Activated B cell treated with CpG ODN at 0.5 μM for 24 hours (primary cell): ENCODE measurements around the gene IGF1R. TPM values are rescaled to one million over a fixed set of nuclear protein-coding genes. Genes with fewer than 3 reads are reported as not detected.

Experiments used
- ATAC-seq: fragments of 200-7000 bp; cut with Tn5 transposase; one replicate; pipeline ENCODE4 v1.10.0; 2021; ENCODE audit warnings: low read depth, mild to moderate bottlenecking, moderate library complexity
- CTCF ChIA-PET: fragments of 350-600 bp; sonication (Branson Sonifier 250); formaldehyde crosslinking; loops from one replicate; lab custom pipeline; 2021; ENCODE audit warnings: antibody characterized with exemption; lab: Charles Lee
- POLR2A ChIA-PET: fragments of 350-600 bp; sonication (Branson Sonifier 250); formaldehyde crosslinking; loops from one replicate; lab custom pipeline; 2021; ENCODE audit warnings: antibody characterized with exemption; lab: Charles Lee
- DNase-seq: peaks from one replicate; pipeline ENCODE4 v3.0.0; 2022
- H3K27ac Mint-ChIP-seq: one replicate; pipeline ENCODE4 v1.8.0; 2020; ENCODE audit warnings: mixed read lengths
- H3K27me3 Mint-ChIP-seq: one replicate; pipeline ENCODE4 v1.8.0; 2021; ENCODE audit warnings: mixed read lengths
- H3K36me3 Mint-ChIP-seq: one replicate; pipeline ENCODE4 v1.8.0; 2021; ENCODE audit warnings: low read depth, mixed read lengths
- H3K4me1 Mint-ChIP-seq: one replicate; pipeline ENCODE4 v1.8.0; 2021; ENCODE audit warnings: mixed read lengths
- H3K4me3 Mint-ChIP-seq: one replicate; pipeline ENCODE4 v1.8.0; 2020; ENCODE audit warnings: mild to moderate bottlenecking, mixed read lengths
- H3K9me3 Mint-ChIP-seq: one replicate; pipeline ENCODE4 v1.8.0; 2020; ENCODE audit warnings: mixed read lengths
- intact Hi-C: fragments of 100-400 bp; cut with micrococcal nuclease; formaldehyde crosslinking; loops from one replicate; pipeline ENCODE4 v1.15.1; 2024
- total RNA-seq: library from RNA; stranded (reverse); gene quantifications from 2 replicates; pipeline ENCODE4 v1.2.3, GENCODE V29; 2022
- TF ChIP-seq, protein P1 (sequence below): fragments of 200-600 bp; IDR thresholded peaks from one replicate; pipeline ENCODE4 v1.8.0; 2022; ENCODE audit warnings: antibody characterized with exemption, mild to moderate bottlenecking

IGF1R gene
- total RNA-seq, 1 donor from 2014 or later: 6.7 TPM

DNA sequence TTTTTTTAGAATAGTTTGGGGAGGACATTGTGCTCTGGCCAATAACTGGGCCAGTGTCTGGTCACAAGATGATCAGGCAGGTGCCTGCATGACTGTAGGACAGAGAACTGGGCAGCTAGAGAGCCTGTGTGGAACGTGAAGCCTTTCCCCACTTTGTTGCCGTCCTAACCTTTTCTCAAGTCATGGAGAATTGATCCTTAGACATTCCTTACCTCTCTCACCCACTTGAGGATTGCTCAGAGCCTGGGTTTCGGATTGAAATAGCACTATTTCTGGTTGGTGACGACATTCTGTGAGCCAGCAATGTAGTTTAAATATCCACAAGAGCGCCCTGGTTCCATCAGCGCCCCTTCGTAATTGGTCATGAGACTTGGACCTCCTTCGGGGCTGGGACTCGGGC is 138.4 kb downstream of the IGF1R start:
- H3K4me3 Mint-ChIP-seq: no peak overlapping the region
- intact Hi-C loops: no loop called here
- DNase-seq (no peak), ATAC-seq (no peak)
- no peaks in the 10 kb centered on the region for H3K4me1 Mint-ChIP-seq
- H3K9me3 Mint-ChIP-seq: no peaks in the 10 kb centered on the region
- peaks cover 2% of the 10 kb centered on the region for H3K27me3 Mint-ChIP-seq
- CTCF ChIA-PET: no interaction called here
- H3K36me3 Mint-ChIP-seq: no peaks in the 10 kb centered on the region
- no peak overlapping the region for H3K27ac Mint-ChIP-seq
- TF ChIP-seq, protein P1, sequence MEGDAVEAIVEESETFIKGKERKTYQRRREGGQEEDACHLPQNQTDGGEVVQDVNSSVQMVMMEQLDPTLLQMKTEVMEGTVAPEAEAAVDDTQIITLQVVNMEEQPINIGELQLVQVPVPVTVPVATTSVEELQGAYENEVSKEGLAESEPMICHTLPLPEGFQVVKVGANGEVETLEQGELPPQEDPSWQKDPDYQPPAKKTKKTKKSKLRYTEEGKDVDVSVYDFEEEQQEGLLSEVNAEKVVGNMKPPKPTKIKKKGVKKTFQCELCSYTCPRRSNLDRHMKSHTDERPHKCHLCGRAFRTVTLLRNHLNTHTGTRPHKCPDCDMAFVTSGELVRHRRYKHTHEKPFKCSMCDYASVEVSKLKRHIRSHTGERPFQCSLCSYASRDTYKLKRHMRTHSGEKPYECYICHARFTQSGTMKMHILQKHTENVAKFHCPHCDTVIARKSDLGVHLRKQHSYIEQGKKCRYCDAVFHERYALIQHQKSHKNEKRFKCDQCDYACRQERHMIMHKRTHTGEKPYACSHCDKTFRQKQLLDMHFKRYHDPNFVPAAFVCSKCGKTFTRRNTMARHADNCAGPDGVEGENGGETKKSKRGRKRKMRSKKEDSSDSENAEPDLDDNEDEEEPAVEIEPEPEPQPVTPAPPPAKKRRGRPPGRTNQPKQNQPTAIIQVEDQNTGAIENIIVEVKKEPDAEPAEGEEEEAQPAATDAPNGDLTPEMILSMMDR: no peak
- POLR2A ChIA-PET: no interaction called here

DNA sequence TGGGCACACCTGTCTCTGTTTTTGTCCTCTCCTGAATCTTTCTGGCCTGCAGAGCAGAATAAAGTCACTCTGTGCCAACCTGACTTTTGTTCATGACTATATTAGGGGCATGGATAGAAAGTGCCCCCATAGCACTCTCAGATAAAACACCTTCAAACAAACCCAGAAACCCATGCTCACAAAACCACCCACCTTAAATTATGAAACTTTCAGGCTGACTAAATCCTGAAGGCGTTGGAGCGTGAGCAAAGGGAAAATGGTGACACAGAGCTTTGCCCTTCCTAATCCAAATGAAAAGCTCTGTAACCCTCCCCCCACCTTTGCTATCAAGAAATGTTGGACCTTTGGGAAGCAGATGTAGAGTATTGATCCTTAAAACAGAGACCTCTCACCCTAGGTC is 138.9 kb downstream of the IGF1R start:
- DNase-seq (no peak), ATAC-seq (no peak)
- POLR2A ChIA-PET: no interaction called here
- no peaks in the 10 kb centered on the region for H3K36me3 Mint-ChIP-seq
- no peak overlapping the region for H3K4me3 Mint-ChIP-seq
- H3K27ac Mint-ChIP-seq: no peak overlapping the region
- peaks cover 2% of the 10 kb centered on the region for H3K27me3 Mint-ChIP-seq
- intact Hi-C loops: no loop called here
- H3K4me1 Mint-ChIP-seq: no peaks in the 10 kb centered on the region
- TF ChIP-seq, protein P1: no peak
- CTCF ChIA-PET: no interaction called here
- H3K9me3 Mint-ChIP-seq: no peaks in the 10 kb centered on the region

DNA sequence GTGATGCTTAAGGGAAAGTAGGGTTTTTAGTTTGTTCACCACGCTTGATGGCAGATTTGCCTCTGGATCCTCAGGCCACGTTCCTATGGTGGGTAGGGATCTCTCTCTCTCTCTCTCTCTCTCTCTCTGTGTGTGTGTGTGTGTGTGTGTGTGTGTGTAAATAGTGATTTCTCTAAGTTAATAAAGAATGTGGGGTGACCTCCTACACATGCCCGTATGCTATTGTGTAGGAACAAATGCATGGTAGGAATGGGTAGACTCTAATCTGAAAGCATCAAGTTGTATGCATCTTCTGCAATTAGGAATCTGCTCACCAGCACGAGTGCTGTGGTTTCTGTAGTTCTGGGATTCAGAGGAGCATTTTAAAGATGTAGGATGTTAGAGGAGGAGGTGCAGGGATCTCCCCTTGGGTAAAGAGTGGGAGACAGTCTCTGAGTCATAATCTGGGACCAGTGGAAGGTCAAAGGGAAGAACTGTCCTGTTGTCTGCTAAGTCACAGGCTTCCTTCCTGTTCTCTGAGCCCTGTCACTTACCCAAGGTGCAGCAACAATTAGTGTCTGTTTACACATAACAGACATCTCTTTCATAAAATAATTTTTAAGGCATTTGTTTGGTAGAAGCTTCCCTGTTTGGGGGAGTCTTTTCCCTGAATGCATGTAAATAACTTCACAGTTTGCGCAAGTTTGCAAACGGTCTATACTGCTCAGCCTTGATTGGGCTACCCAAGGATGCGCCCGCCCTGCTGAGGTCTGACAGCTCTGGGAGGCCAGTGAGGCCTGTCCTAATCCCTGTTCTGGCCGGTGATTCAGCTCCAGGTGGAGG is 139.8 kb downstream of the IGF1R start:
- ChIA-PET POLR2A (no interaction called here), CTCF (no interaction called here)
- ATAC-seq: no peak
- DNase-seq: no peak
- intact Hi-C loops: no loop called here
- H3K27ac Mint-ChIP-seq: no peak overlapping the region
- no peaks in the 10 kb centered on the region for H3K36me3 Mint-ChIP-seq
- TF ChIP-seq, protein P1: no peak
- no peaks in the 10 kb centered on the region for H3K9me3 Mint-ChIP-seq
- H3K27me3 Mint-ChIP-seq: peaks cover 2% of the 10 kb centered on the region
- H3K4me3 Mint-ChIP-seq: no peak overlapping the region
- no peaks in the 10 kb centered on the region for H3K4me1 Mint-ChIP-seq

DNA sequence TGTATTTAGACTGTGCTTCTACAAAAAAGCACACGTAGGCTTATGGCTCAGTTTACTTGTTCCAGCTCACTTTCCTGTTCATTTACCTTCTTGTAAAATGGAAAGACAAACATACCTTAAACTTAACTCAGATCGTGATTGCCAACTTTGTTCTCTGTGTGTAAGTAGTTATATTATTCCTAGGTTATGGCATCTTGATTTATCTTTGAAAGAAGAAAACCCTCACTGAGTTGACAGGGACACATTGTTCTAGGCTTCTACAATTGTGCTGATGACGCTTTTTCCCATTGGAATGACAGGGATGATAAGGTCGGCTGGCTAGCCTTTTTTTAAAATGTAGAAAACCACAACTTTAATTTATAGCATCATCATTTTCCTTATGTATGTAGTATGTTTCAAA is 140.7 kb downstream of the IGF1R start:
- no peak for DNase-seq
- TF ChIP-seq, protein P1: no peak
- Mint-ChIP-seq H3K27me3 (peaks cover 2% of the 10 kb centered on the region), H3K27ac (no peak overlapping the region), H3K4me1 (no peaks in the 10 kb centered on the region), H3K9me3 (no peaks in the 10 kb centered on the region), H3K36me3 (no peaks in the 10 kb centered on the region), H3K4me3 (no peak overlapping the region)
- ATAC-seq: no peak
- CTCF ChIA-PET: interaction anchor here (1.2 kb wide), 1 partner anchor 9 kb away, joined by 3 read pairs; no protein-coding TSS in a partner anchor
- POLR2A ChIA-PET: no interaction called here
- intact Hi-C loops: no loop called here

DNA sequence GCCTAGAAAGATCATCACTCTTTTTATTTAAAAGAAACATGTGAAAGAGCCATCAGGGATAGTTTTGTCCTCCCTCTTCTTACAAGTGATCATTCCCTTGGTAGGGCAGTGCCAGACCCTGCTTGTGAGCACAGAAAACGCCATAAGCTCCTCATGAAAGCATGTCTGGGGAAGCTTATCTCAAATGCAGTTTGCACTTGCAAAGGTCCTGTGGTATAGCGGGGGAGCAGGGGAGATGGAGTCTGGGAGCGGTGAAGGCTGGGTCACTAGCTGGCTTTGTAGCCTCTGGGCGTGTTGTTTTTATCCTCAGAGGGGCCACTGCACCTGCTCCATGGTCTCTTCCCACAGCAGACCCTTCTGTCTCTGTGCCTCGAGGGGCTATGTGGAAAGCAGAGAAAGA is 141.9 kb downstream of the IGF1R start:
- Mint-ChIP-seq H3K27me3 (peaks cover 2% of the 10 kb centered on the region), H3K36me3 (no peaks in the 10 kb centered on the region), H3K27ac (no peak overlapping the region), H3K9me3 (no peaks in the 10 kb centered on the region), H3K4me1 (no peaks in the 10 kb centered on the region), H3K4me3 (no peak overlapping the region)
- no peak for ATAC-seq
- ChIA-PET CTCF (interaction anchor here (1.2 kb wide), 1 partner anchor 11 kb away, joined by 3 read pairs; no protein-coding TSS in a partner anchor), POLR2A (no interaction called here)
- intact Hi-C loops: no loop called here
- no peak for DNase-seq
- TF ChIP-seq, protein P1: no peak
